Neural cell (in vitro differentiated cells): ENCODE measurements around the gene PNLIPRP2.

ENCODE experiments used
- EZH2 ChIP-seq: fragments of 200-600, 300-800 bp; shearing (Covaris generic), sonication (generic); IDR thresholded peaks from 2 replicates; pipeline ENCODE4 v1.6.1; 2014; ENCODE audit warnings: antibody characterized with exemption, low read length, borderline replicate concordance, mild to moderate bottlenecking; ENCODE audit not compliant: insufficient read depth, poor library complexity, severe bottlenecking
- MXI1 ChIP-seq: fragments of 450-650 bp; conservative IDR thresholded peaks from 2 replicates; pipeline ENCODE4 v1.6.1; 2014; ENCODE audit warnings: antibody characterized with exemption, mild to moderate bottlenecking; ENCODE audit not compliant: poor library complexity, severe bottlenecking
- POLR2AphosphoS5 ChIP-seq: IDR thresholded peaks from 2 replicates; pipeline ENCODE4 v1.6.1; 2012
- RAD21 ChIP-seq: fragments of 450-650 bp; conservative IDR thresholded peaks from 2 replicates; pipeline ENCODE4 v1.6.1; 2014; ENCODE audit warnings: antibody characterized with exemption, mild to moderate bottlenecking, moderate library complexity
- SMC3 ChIP-seq: fragments of 450-650 bp; conservative IDR thresholded peaks from 2 replicates; pipeline ENCODE4 v1.6.1; 2014; ENCODE audit warnings: antibody characterized with exemption, mild to moderate bottlenecking, moderate library complexity; ENCODE audit not compliant: poor library complexity
- TAF1 ChIP-seq: IDR thresholded peaks from 2 replicates; pipeline ENCODE4 v1.6.1; 2012; ENCODE audit warnings: low read depth
- TF ChIP-seq, protein P1 (sequence below): IDR thresholded peaks from 2 replicates; pipeline ENCODE4 v1.6.1; 2012; ENCODE audit warnings: borderline replicate concordance
- TF ChIP-seq, protein P2 (sequence below): fragments of 450-650 bp; IDR thresholded peaks from 2 replicates; pipeline ENCODE4 v1.5.1; 2014; ENCODE audit warnings: antibody characterized with exemption, mild to moderate bottlenecking, moderate library complexity; ENCODE audit not compliant: poor library complexity, severe bottlenecking

DNA sequence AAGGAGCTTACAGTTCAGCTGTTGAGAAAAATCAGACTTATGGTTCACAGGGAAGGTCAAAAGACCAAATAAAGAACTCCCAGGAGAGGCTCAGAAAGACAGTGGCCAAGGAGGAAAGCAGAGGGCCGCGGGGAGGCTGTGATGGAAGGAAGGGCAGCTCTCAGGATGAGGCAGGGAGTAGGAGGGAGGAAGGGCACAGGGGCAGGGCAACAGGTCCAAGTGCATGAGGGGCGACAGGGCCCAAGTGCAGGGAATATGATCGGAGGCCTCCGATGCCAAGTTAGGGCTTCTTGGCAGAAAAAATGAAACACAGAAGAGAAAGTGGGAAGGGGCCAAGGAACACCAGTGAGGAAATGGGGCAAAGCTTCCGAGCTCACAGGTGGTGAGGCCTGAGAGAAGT lies 13.4 kb upstream of the PNLIPRP2 start:
- TF ChIP-seq, protein P1, sequence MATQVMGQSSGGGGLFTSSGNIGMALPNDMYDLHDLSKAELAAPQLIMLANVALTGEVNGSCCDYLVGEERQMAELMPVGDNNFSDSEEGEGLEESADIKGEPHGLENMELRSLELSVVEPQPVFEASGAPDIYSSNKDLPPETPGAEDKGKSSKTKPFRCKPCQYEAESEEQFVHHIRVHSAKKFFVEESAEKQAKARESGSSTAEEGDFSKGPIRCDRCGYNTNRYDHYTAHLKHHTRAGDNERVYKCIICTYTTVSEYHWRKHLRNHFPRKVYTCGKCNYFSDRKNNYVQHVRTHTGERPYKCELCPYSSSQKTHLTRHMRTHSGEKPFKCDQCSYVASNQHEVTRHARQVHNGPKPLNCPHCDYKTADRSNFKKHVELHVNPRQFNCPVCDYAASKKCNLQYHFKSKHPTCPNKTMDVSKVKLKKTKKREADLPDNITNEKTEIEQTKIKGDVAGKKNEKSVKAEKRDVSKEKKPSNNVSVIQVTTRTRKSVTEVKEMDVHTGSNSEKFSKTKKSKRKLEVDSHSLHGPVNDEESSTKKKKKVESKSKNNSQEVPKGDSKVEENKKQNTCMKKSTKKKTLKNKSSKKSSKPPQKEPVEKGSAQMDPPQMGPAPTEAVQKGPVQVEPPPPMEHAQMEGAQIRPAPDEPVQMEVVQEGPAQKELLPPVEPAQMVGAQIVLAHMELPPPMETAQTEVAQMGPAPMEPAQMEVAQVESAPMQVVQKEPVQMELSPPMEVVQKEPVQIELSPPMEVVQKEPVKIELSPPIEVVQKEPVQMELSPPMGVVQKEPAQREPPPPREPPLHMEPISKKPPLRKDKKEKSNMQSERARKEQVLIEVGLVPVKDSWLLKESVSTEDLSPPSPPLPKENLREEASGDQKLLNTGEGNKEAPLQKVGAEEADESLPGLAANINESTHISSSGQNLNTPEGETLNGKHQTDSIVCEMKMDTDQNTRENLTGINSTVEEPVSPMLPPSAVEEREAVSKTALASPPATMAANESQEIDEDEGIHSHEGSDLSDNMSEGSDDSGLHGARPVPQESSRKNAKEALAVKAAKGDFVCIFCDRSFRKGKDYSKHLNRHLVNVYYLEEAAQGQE = no peak
- TF ChIP-seq EZH2 = no peak
- TF ChIP-seq, protein P2, sequence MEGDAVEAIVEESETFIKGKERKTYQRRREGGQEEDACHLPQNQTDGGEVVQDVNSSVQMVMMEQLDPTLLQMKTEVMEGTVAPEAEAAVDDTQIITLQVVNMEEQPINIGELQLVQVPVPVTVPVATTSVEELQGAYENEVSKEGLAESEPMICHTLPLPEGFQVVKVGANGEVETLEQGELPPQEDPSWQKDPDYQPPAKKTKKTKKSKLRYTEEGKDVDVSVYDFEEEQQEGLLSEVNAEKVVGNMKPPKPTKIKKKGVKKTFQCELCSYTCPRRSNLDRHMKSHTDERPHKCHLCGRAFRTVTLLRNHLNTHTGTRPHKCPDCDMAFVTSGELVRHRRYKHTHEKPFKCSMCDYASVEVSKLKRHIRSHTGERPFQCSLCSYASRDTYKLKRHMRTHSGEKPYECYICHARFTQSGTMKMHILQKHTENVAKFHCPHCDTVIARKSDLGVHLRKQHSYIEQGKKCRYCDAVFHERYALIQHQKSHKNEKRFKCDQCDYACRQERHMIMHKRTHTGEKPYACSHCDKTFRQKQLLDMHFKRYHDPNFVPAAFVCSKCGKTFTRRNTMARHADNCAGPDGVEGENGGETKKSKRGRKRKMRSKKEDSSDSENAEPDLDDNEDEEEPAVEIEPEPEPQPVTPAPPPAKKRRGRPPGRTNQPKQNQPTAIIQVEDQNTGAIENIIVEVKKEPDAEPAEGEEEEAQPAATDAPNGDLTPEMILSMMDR = no peak
- no peak for TF ChIP-seq POLR2AphosphoS5
- TF ChIP-seq RAD21 = no peak
- no peak for TF ChIP-seq TAF1
- no peak for TF ChIP-seq MXI1
- no peak for TF ChIP-seq SMC3
